Ectodermal cell (in vitro differentiated cells): ENCODE data around the gene GNAI3.

ENCODE experiments used
- H3K27ac ChIP-seq: 2 replicates; pipeline ENCODE4 v1.7.0; 2013; ENCODE audit warnings: mild to moderate bottlenecking, low read depth, low read length; ENCODE audit not compliant: insufficient read depth, poor library complexity, severe bottlenecking
- H3K27me3 ChIP-seq: 2 replicates; pipeline ENCODE4 v1.7.0; 2013; ENCODE audit warnings: mild to moderate bottlenecking, low read length; ENCODE audit not compliant: insufficient read depth, control insufficient read depth, poor library complexity, severe bottlenecking
- H3K36me3 ChIP-seq: one replicate; pipeline ENCODE4 v1.7.0; 2013; ENCODE audit warnings: low read length; ENCODE audit not compliant: control insufficient read depth, insufficient read depth
- H3K4me1 ChIP-seq: one replicate; pipeline ENCODE4 v1.7.0; 2013; ENCODE audit warnings: low read length; ENCODE audit not compliant: control insufficient read depth, insufficient read depth
- H3K4me3 ChIP-seq: 2 replicates; pipeline ENCODE4 v1.7.0; 2013; ENCODE audit warnings: low read depth, low read length, control low read depth; ENCODE audit not compliant: insufficient read depth
- H3K9me3 ChIP-seq: 2 replicates; pipeline ENCODE4 v1.7.0; 2013; ENCODE audit warnings: mild to moderate bottlenecking, low read length, moderate library complexity; ENCODE audit not compliant: control insufficient read depth
- WGBS, 2 experiments: methylation state at CpG; one replicate each; pipeline ENCODE4 v1.1.7; 2013; ENCODE audit warnings: missing lambda C conversion rate in 2 of 2; 5-methylcytosine and 5-hydroxymethylcytosine counted together

GNAI3 gene

DNA sequence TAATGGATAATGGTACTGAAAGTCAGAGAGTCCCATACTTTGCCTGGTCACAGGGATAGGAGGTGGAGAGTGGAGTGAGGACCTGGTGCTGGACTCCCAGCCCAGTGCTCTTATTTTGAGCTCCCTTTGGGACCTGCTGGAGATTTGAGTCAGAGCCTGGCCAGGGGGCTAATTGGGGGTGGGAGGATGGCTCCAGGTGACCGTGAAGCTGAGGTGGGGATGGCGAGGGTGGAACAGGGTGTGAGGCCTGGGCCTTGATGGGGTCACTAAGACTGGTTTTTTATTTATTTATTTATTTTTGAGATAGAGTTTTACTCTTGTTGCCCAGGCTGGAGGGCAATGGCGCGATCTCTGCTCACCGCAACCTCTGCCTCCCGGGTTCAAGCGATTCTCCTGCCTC is 89.0 kb downstream of the GNAI3 start:
- Histone ChIP-seq H3K36me3 (no peaks in the 10 kb centered on the region), H3K4me3 (no peak overlapping the region), H3K9me3 (no peaks in the 10 kb centered on the region), H3K27me3 (peaks cover under 1% of the 10 kb centered on the region), H3K27ac (no peak overlapping the region), H3K4me1 (peaks cover 23% of the 10 kb centered on the region)
- WGBS, 2 experiments = 89 to 96% methylated on average over 7 of the region's 7 CpGs

DNA sequence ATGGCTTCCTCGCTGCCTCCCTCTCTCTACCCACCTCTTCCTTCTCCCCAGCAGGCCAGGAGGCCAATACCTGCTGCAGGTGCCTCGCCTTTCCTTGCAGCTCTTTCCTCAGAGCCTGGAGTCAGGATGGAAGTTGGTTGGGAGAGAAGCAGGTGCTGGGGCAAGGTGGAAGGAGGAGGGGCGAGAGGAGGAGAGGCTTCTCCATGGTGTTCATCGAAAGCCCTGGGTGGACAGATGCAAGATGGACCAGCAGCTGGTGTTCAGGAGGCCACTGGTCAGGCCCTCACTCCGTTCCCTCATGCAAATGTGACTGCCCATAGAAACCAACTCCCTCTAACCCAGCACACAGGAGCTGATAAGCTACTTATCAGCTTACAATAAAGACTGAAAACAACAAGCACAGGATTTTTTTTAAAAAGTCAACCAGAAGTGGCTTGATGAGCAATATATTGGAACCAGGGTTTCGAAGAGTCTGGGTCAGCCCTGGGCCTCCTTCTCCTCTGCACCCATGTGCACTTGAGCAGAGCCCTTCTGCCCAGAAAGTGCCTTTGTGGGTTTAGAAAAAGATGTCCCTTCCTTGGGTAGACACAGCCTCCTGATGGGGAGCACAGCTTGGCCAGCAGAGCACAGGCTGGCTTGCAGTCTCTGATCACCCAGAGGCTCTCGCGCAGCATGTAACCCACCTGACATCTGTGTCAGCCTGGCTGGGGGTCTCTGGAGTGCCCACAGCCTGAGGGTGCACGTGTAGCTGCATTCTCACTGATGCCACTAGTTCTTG is 90.8 kb downstream of the GNAI3 start:
- 90 to 91% methylated on average over 9 of the region's 9 CpGs for WGBS, 2 experiments
- Histone ChIP-seq H3K4me1 (peaks cover 19% of the 10 kb centered on the region), H3K27ac (no peak overlapping the region), H3K27me3 (peaks cover 8% of the 10 kb centered on the region), H3K36me3 (no peaks in the 10 kb centered on the region), H3K9me3 (no peaks in the 10 kb centered on the region), H3K4me3 (no peak overlapping the region)

DNA sequence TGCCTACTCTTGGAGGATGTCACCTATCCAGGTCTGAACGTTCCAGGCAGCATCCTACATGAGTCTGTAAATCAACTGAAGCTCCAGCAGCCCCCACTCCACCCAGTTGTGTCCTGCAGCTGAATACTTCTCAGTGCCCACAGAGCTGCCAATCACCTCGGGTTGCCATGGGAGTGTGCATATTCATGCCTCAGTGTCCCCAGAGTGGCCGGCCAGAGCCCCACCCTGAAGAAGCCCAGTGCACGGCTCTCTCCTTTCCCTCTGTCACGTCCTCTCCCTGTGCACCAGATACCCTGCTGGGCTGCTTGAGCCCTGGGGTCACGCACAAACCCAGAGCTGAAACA is 91.4 kb downstream of the GNAI3 start:
- peaks cover 8% of the 10 kb centered on the region for H3K27me3 ChIP-seq
- no peak overlapping the region for H3K27ac ChIP-seq
- H3K4me3 ChIP-seq = no peak overlapping the region
- no peaks in the 10 kb centered on the region for H3K36me3 ChIP-seq
- WGBS, 2 experiments = 63 to 66% methylated on average over 6 of the region's 6 CpGs
- H3K4me1 ChIP-seq = peaks cover 19% of the 10 kb centered on the region
- no peaks in the 10 kb centered on the region for H3K9me3 ChIP-seq

DNA sequence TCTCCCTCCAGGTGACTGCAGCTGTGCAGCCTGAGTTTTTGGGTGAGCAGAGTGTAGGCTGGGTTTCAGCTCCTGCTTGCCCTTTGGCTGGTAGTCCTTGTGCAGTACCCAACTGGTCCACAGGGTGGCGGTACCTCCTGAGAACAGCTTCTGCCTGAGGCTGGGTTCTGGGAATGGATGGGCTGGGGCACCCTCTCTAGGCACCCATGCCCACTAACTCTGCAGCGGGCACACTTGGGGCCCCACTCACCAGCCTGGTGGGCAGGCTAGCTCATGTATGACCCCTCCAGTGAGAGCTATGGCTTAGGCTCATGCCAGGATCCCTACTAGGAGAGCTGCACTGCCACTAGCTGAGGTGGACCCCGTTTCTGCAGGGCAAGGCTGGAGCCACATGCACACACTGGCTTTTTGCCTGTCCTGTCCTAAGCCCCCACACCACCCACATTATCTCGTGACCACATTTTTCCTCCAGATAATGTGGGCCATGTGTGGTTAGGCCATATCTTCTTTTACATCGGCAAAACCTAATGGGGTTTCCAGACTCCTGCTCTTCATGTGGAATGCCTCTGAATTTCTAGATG is 92.0 kb downstream of the GNAI3 start:
- 42 to 44% methylated on average over 5 of the region's 5 CpGs for WGBS, 2 experiments
- peaks cover 8% of the 10 kb centered on the region for H3K27me3 ChIP-seq
- H3K4me3 ChIP-seq = no peak overlapping the region
- no peaks in the 10 kb centered on the region for H3K9me3 ChIP-seq
- peaks cover 19% of the 10 kb centered on the region for H3K4me1 ChIP-seq
- H3K27ac ChIP-seq = no peak overlapping the region
- no peaks in the 10 kb centered on the region for H3K36me3 ChIP-seq

DNA sequence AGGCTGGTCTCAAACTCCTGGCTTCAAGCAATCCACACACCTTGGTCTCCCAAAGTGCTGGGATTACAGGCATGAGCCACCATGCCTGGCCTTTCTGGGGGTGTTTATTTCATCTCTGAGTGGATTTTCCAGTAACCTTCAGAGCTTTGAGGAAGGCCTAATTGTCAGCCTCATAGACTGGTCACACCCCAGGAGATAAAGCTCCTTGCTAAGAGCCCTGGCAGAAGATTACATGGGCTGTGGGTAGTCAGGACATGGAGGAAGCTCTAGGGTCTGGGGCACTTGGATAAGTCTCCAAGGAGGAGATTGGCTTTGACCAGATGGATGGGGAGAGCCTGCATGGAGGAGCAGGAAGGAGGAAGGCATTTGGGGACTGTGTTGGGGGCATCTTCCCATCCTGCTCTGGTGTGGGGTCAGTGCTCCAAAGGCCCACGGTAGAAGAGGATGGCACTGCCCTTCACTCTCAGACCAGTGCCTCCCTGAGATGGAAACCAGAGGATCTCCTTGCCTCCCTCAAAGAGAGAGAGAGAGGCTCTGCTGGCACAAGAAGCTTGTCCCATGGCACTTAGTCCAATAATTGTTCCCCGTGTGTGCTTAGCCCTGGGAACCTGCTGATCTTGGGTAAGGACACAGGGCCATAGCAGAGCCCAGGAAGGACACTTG is 92.8 kb downstream of the GNAI3 start:
- Histone ChIP-seq H3K4me3 (no peak overlapping the region), H3K4me1 (peaks cover 15% of the 10 kb centered on the region), H3K36me3 (no peaks in the 10 kb centered on the region), H3K27me3 (peaks cover 8% of the 10 kb centered on the region), H3K9me3 (no peaks in the 10 kb centered on the region), H3K27ac (no peak overlapping the region)
- 83 to 86% methylated on average over 2 of the region's 2 CpGs for WGBS, 2 experiments

DNA sequence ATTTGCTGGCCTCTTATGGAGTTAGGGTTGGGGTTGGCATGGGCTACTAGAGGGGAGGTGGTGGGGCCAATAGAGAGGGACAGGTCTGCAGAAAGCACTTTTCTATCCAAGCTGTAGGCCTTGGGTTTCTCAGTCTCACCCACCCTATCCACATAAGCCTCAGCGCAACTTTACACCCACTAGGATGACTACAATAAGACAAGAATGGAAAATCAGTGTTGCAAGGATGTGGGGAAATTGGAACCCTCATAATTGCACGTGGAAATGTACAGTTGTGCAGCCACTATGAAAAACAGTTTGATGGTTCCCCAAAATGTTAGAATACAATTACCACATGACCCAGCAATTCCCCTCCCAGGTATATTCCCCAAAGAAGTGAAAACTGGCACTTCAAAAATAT is 93.4 kb downstream of the GNAI3 start:
- 60 to 88% methylated on average over 1 to 2 of the region's 2 CpGs for WGBS, 2 experiments
- H3K4me3 ChIP-seq = no peak overlapping the region
- no peaks in the 10 kb centered on the region for H3K36me3 ChIP-seq
- no peaks in the 10 kb centered on the region for H3K9me3 ChIP-seq
- peaks cover 9% of the 10 kb centered on the region for H3K4me1 ChIP-seq
- H3K27me3 ChIP-seq = peaks cover 8% of the 10 kb centered on the region
- H3K27ac ChIP-seq = no peak overlapping the region

DNA sequence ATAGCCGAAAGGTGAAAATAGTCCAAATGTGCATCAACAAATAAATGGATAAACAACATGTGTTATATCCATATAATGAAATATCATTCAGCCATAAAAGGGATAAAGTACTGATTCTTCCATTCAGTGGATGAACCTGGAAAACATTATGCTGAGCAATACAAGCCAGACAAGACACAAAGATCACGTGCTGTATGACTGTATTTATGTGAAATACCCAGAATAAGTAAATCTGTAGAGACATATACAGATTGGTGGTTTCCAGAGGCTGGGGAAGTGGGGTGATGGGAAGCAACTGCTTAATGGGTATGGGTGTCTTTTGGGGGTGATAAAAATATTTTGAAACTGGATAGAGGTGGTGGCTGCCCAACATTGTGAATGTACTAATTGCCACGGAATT is 94.2 kb downstream of the GNAI3 start:
- WGBS, 2 experiments = 74 to 87% methylated on average over 2 of the region's 3 CpGs
- H3K9me3 ChIP-seq = no peaks in the 10 kb centered on the region

DNA sequence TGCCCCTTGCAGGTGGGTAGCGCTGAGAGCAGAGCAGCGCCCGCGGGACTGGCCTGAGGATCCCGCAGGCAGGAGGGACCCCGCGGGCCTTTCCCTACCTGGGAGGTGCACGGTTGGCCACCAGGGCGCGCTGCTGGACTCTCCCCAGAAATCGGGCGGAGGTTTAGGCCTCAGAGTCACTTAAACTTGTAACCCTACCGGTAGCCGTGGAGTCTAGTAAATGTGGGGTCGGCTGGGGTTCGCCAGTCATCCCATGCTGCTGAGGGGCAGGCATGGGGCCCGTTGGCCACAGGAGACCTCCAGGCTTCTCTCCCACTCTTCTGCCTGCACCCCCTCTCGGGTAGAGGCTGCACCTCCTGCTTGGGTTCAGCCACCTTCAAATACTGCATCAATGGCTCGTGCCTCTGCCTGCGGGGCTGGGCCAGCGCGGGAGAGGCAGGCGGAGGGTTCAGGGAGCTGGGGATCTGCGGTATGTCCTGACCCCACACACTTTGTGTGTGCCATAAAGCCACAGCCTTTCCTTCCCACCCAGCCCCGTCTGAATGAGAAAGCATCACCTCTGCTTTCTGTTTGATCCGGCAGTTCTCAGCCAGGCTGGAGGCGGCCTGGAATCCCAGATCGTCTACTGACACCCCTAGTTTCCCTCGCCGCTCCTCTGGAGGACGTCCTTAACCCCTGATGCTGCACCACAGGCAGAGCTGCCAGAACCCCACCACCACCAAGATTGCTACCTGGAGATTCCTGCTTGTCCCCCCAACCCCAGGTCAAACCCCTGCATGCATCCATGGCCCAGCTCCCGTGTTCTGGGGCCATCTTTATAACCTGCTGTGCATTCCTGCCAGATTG is 95.2 kb downstream of the GNAI3 start:
- Histone ChIP-seq H3K4me3 (no peak overlapping the region), H3K9me3 (no peaks in the 10 kb centered on the region), H3K27me3 (peaks cover 8% of the 10 kb centered on the region), H3K4me1 (peaks cover 9% of the 10 kb centered on the region), H3K27ac (no peak overlapping the region), H3K36me3 (no peaks in the 10 kb centered on the region)
- 46% methylated on average over 32 of the region's 32 CpGs for WGBS, 2 experiments

More for the DNA sequence above, 94.2 kb downstream of the GNAI3 start:
- Histone ChIP-seq H3K27ac (no peak overlapping the region), H3K36me3 (no peaks in the 10 kb centered on the region), H3K27me3 (peaks cover 8% of the 10 kb centered on the region), H3K4me1 (peaks cover 9% of the 10 kb centered on the region), H3K4me3 (no peak overlapping the region)

DNA sequence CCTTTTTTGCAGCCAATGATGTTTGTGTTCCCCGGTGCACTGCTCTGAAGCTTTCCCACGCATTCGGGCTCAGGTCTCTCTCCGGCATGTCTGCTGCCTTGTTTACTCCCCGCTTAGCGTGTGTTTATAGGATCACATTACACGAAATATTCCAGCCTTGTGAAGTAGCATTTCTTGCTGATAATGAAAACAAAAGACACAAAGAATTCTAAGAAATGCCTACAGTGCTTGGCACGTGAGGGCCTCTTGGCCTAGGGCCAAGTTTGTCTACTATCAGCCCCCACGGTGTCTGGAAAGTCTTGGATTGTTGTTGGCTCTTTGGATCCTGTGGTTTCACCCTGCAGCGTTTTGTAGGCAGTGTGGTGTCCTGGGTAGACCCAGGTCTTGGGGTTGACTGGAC is 96.3 kb downstream of the GNAI3 start:
- Histone ChIP-seq H3K4me3 (no peak overlapping the region), H3K4me1 (peaks cover 5% of the 10 kb centered on the region), H3K27me3 (peaks cover 8% of the 10 kb centered on the region), H3K9me3 (no peaks in the 10 kb centered on the region), H3K36me3 (no peaks in the 10 kb centered on the region), H3K27ac (no peak overlapping the region)
- WGBS, 2 experiments = 90% methylated on average over 10 of the region's 10 CpGs

DNA sequence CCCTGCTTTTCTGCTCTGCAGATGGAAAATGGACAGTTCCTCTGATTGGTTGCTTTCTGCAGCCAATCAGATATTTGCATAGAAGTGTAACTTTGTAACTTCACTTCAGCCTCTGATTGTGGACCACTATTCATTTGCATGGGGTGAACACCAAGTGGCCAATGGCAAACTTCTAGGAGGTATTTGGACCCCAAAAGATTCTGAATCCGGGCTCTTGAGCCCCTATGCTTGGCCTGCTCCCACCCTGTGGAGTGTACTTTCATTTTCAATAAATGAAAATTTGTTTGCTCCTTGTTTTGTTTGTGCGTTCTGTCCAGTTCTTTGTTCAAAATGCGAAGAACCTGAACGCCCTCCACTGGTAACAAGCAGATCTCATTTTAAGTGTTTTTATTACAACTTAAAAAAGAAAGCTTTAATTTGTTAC is 101.1 kb downstream of the GNAI3 start:
- WGBS, 2 experiments = 94 to 97% methylated on average over 1 to 4 of the region's 4 CpGs
- Histone ChIP-seq H3K36me3 (no peaks in the 10 kb centered on the region), H3K27me3 (peaks cover 21% of the 10 kb centered on the region), H3K9me3 (no peaks in the 10 kb centered on the region), H3K4me1 (no peaks in the 10 kb centered on the region), H3K4me3 (no peak overlapping the region), H3K27ac (no peak overlapping the region)
